HG03439 (cell line): ENCODE measurements around the gene GGT6.

Experiments used
- ATAC-seq: cut with Tn5 transposase; IDR thresholded peaks from one replicate; pipeline ENCODE4 v1.9.1; 2021; ENCODE audit warnings: mild to moderate bottlenecking, moderate library complexity; ENCODE audit not compliant: unreplicated experiment

Gene GGT6

DNA sequence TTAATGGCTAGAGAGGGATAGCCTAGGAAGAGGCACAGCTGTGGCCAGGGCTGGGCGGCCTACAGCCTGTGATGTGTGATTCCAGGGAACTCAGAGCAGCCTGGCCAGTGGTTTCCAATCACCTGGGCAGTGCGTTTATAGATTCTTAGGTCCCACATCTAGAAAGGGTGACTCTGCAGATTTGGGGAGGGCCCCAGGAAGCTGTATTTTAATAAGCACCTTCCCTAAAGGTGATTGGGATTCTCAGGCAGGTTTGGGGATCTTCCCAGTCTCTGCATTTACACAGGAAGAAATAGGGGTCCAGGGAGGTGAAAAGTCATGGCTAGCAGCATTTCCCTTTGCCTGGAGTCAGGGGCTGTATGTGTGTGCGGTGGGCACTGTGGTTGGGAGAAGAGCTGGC lies 52.2 kb downstream of the GGT6 start:
- ATAC-seq: no peak

DNA sequence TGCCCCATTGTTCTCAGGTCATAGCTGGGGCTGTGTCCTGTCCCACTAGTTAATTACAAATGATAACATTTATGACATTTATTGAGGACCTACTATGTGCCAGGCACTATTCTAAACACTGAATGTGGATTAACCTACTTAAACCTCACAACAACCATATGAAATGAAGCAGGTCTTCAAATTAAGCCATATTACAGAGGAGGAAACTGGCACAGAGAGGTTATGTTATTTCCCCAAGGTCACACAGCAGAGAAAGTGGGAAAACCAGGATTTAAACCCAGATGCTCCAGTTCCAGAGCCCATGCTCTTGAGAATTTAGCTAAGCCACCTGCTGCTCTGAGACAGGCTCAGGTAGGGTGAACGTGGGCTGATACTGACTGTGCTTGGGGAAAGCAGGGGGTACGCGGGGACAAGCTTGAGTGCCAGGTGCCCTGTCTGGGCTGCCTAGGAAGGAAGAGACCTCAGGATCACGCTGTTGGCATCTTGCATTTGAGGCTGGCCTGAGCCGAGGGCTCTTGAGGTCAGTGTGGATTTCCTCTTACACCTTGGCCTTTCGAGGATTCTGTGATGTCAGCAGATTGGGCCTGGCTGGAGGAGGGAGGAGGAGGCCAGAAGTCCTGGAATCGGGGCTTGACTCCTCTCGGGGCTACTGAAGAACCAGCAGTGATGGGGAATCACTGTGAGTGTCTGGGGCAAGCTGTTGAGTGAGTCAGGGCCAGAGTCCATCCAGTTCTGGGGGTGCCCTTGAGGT lies 52.8 kb downstream of the GGT6 start:
- no peak for ATAC-seq
